Body of pancreas (tissue), 4 donors: ENCODE results near the gene RAB6B.

Source experiments
- POLR2A ChIP-seq, 3 donors: fragments of 450-650 bp; IDR thresholded peaks; one replicate each; pipeline ENCODE4 v1.6.1; 2016; ENCODE audit warnings: antibody characterized with exemption in 3 of 3, mild to moderate bottlenecking in 2 of 3
- TF ChIP-seq, protein P1 (sequence below), 7 experiments: fragments of 450-650 bp in 4 of 7; fragments of 200-600 bp in 3 of 7; sonication (generic) in 3 of 7; IDR thresholded peaks; one replicate each; pipeline ENCODE4 v1.5.1; 2016 to 2019; ENCODE audit warnings: antibody characterized with exemption in 7 of 7

DNA sequence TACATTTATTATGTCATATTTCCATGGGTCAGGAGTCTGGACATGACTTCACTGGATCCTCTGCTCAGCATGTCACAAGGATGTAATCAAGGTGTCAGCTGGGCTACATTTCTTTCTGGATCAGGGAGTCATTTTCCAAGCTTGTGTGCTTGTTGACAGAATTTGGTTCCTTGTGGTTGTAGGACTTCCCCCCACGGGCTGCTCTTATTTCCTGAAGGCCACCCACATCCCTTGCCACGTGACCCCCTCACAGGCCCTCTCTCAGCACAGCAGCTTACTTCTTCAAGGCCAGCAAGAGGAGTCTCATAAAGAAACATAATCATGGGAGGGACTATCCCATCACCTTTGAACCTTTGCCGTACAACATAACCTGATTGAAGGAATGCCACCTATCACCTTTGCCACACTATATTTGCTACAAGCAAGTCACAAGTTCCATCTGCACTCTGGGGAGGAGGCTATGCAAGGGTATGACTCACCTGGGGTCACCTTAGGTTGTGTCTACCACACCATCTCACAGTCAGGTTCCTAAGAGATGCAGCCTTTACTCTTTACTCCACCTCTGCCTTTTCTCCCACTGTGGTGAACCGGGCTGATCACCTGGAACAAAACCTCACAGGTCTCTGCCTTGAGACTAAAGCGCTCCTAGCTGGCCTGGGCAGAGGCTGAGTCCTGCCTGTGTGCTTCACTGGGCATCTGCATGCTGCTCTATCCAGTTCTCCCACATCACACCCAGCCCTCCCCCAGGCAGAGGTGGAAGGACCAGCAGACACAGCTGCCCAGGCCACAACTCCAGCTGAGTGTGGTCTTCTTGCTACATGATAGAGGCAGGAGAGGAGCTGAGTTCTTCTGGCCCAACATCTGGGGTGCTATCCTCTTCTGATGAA is 13.5 kb downstream of the RAB6B start:
- TF ChIP-seq POLR2A (IDR thresholded peaks at IDR 0.05), result no peak
- TF ChIP-seq, protein P1, sequence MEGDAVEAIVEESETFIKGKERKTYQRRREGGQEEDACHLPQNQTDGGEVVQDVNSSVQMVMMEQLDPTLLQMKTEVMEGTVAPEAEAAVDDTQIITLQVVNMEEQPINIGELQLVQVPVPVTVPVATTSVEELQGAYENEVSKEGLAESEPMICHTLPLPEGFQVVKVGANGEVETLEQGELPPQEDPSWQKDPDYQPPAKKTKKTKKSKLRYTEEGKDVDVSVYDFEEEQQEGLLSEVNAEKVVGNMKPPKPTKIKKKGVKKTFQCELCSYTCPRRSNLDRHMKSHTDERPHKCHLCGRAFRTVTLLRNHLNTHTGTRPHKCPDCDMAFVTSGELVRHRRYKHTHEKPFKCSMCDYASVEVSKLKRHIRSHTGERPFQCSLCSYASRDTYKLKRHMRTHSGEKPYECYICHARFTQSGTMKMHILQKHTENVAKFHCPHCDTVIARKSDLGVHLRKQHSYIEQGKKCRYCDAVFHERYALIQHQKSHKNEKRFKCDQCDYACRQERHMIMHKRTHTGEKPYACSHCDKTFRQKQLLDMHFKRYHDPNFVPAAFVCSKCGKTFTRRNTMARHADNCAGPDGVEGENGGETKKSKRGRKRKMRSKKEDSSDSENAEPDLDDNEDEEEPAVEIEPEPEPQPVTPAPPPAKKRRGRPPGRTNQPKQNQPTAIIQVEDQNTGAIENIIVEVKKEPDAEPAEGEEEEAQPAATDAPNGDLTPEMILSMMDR (IDR thresholded peaks at IDR 0.05), result no peak
